Measurements from ENCODE around the gene TOP2A.
A peak's percentile ranks its signal among the peaks of the same experiment; 100 is the strongest.
"Not testable (repeated sequence)": the region's sequence is repeated elsewhere in the genome, so short reads cannot be mapped to it uniquely, and the experiment has no call there.

TOP2A gene

GRCh38 chr17:40372644-40373043 lies 45.1 kb downstream of the TOP2A start:
- not testable (repeated sequence) for H3K9ac ChIP-seq (ENCODE audit: low read length); H3K27ac ChIP-seq (ENCODE audit: low read depth, low read length)

GRCh38 chr17:40372031-40372430 lies 45.7 kb downstream of the TOP2A start:
- H3K9me3 ChIP-seq (ENCODE audit: control insufficient read depth, insufficient read depth, low read depth, low read length), result no peaks in the 10 kb centered on the region
- no peaks in the 10 kb centered on the region for H3K27me3 ChIP-seq (ENCODE audit: control insufficient read depth, insufficient read depth, low read length)
- H3K4me1 ChIP-seq (ENCODE audit: control insufficient read depth, insufficient read depth, low read length), result no peaks in the 10 kb centered on the region
- no peak overlapping the region for H3K9ac ChIP-seq (ENCODE audit: low read length)
- no peak overlapping the region for H3K4me3 ChIP-seq (ENCODE audit: low read depth, low read length)
- H3K27ac ChIP-seq (ENCODE audit: low read depth, low read length), result no peak overlapping the region
- H3K36me3 ChIP-seq (ENCODE audit: control insufficient read depth, insufficient read depth, low read length), result no peaks in the 10 kb centered on the region

More at GRCh38 chr17:40372644-40373043, 45.1 kb downstream of the TOP2A start:
- not testable (repeated sequence) for H3K27me3 ChIP-seq (ENCODE audit: control insufficient read depth, insufficient read depth, low read length); H3K9me3 ChIP-seq (ENCODE audit: control insufficient read depth, insufficient read depth, low read depth, low read length); H3K36me3 ChIP-seq (ENCODE audit: control insufficient read depth, insufficient read depth, low read length); H3K4me1 ChIP-seq (ENCODE audit: control insufficient read depth, insufficient read depth, low read length); H3K4me3 ChIP-seq (ENCODE audit: low read depth, low read length)

GRCh38 chr17:40371261-40371929 lies 46.3 kb downstream of the TOP2A start:
- no peak overlapping the region for H3K4me3 ChIP-seq (ENCODE audit: low read depth, low read length)
- H3K4me1 ChIP-seq (ENCODE audit: control insufficient read depth, insufficient read depth, low read length), result no peaks in the 10 kb centered on the region
- no peaks in the 10 kb centered on the region for H3K9me3 ChIP-seq (ENCODE audit: control insufficient read depth, insufficient read depth, low read depth, low read length)
- H3K27ac ChIP-seq (ENCODE audit: low read depth, low read length), result no peak overlapping the region
- H3K36me3 ChIP-seq (ENCODE audit: control insufficient read depth, insufficient read depth, low read length), result no peaks in the 10 kb centered on the region
- no peaks in the 10 kb centered on the region for H3K27me3 ChIP-seq (ENCODE audit: control insufficient read depth, insufficient read depth, low read length)
- H3K9ac ChIP-seq (ENCODE audit: low read length), result no peak overlapping the region

- Histone ChIP-seq H3K4me1 (ENCODE audit: control insufficient read depth, insufficient read depth, low read length) (peaks cover 2% of the 10 kb centered on the region; the same call in 1 of the 2 replicates), H3K9ac (ENCODE audit: low read length) (no peak overlapping the region), H3K27me3 (ENCODE audit: control insufficient read depth, insufficient read depth, low read length) (peaks cover 1% of the 10 kb centered on the region; the same call in 1 of the 2 replicates), H3K36me3 (ENCODE audit: control insufficient read depth, insufficient read depth, low read length) (no peaks in the 10 kb centered on the region), H3K4me3 (ENCODE audit: low read depth, low read length) (no peak overlapping the region), H3K9me3 (ENCODE audit: control insufficient read depth, insufficient read depth, low read depth, low read length) (no peaks in the 10 kb centered on the region), H3K27ac (ENCODE audit: low read depth, low read length) (no peak overlapping the region)
Observed at GRCh38 chr17:40369923-40370322, 47.8 kb downstream of the TOP2A start.

GRCh38 chr17:40367728-40368127 lies 50.0 kb downstream of the TOP2A start:
- not testable (repeated sequence) for H3K27ac ChIP-seq (ENCODE audit: low read depth, low read length); H3K9me3 ChIP-seq (ENCODE audit: control insufficient read depth, insufficient read depth, low read depth, low read length); H3K9ac ChIP-seq (ENCODE audit: low read length); H3K36me3 ChIP-seq (ENCODE audit: control insufficient read depth, insufficient read depth, low read length); H3K4me3 ChIP-seq (ENCODE audit: low read depth, low read length)
- Histone ChIP-seq H3K4me1 (ENCODE audit: control insufficient read depth, insufficient read depth, low read length) (peaks cover 16% of the 10 kb centered on the region), H3K27me3 (ENCODE audit: control insufficient read depth, insufficient read depth, low read length) (peaks cover 22% of the 10 kb centered on the region)

GRCh38 chr17:40366861-40367518 lies 50.7 kb downstream of the TOP2A start:
- Histone ChIP-seq H3K9me3 (ENCODE audit: control insufficient read depth, insufficient read depth, low read depth, low read length) (no peaks in the 10 kb centered on the region), H3K27ac (ENCODE audit: low read depth, low read length) (no peak overlapping the region), H3K36me3 (ENCODE audit: control insufficient read depth, insufficient read depth, low read length) (no peaks in the 10 kb centered on the region), H3K4me3 (ENCODE audit: low read depth, low read length) (no peak overlapping the region), H3K4me1 (ENCODE audit: control insufficient read depth, insufficient read depth, low read length) (peaks cover 21% of the 10 kb centered on the region), H3K9ac (ENCODE audit: low read length) (no peak overlapping the region), H3K27me3 (ENCODE audit: control insufficient read depth, insufficient read depth, low read length) (peaks cover 30% of the 10 kb centered on the region)

GRCh38 chr17:40366076-40366860 lies 51.4 kb downstream of the TOP2A start:
- Histone ChIP-seq H3K36me3 (ENCODE audit: control insufficient read depth, insufficient read depth, low read length) (no peaks in the 10 kb centered on the region), H3K4me1 (ENCODE audit: control insufficient read depth, insufficient read depth, low read length) (peaks cover 26% of the 10 kb centered on the region), H3K9me3 (ENCODE audit: control insufficient read depth, insufficient read depth, low read depth, low read length) (no peaks in the 10 kb centered on the region), H3K27ac (ENCODE audit: low read depth, low read length) (no peak overlapping the region), H3K4me3 (ENCODE audit: low read depth, low read length) (no peak overlapping the region), H3K9ac (ENCODE audit: low read length) (no peak overlapping the region), H3K27me3 (ENCODE audit: control insufficient read depth, insufficient read depth, low read length) (peaks cover 36% of the 10 kb centered on the region)

GRCh38 chr17:40364906-40365305 lies 52.8 kb downstream of the TOP2A start:
- no peaks in the 10 kb centered on the region for H3K36me3 ChIP-seq (ENCODE audit: control insufficient read depth, insufficient read depth, low read length)
- H3K4me3 ChIP-seq (ENCODE audit: low read depth, low read length), result no peak overlapping the region
- H3K9me3 ChIP-seq (ENCODE audit: control insufficient read depth, insufficient read depth, low read depth, low read length), result no peaks in the 10 kb centered on the region
- peaks cover 48% of the 10 kb centered on the region for H3K27me3 ChIP-seq (ENCODE audit: control insufficient read depth, insufficient read depth, low read length)
- H3K4me1 ChIP-seq (ENCODE audit: control insufficient read depth, insufficient read depth, low read length), result peaks cover 31% of the 10 kb centered on the region
- H3K9ac ChIP-seq (ENCODE audit: low read length), result no peak overlapping the region
- no peak overlapping the region for H3K27ac ChIP-seq (ENCODE audit: low read depth, low read length)

- Histone ChIP-seq H3K9me3 (ENCODE audit: control insufficient read depth, insufficient read depth, low read depth, low read length) (no peaks in the 10 kb centered on the region), H3K9ac (ENCODE audit: low read length) (peak within 1 kb of the TSS; percentile 17), H3K36me3 (ENCODE audit: control insufficient read depth, insufficient read depth, low read length) (no peaks in the 10 kb centered on the region), H3K4me1 (ENCODE audit: control insufficient read depth, insufficient read depth, low read length) (peaks cover 31% of the 10 kb centered on the region), H3K27ac (ENCODE audit: low read depth, low read length) (no peak within 1 kb of the TSS), H3K27me3 (ENCODE audit: control insufficient read depth, insufficient read depth, low read length) (peaks cover 51% of the 10 kb centered on the region), H3K4me3 (ENCODE audit: low read depth, low read length) (peak within 1 kb of the TSS; percentile 78)
Observed at GRCh38 chr17:40364121-40364861, 53.4 kb downstream of the TOP2A start, which contains the start of gene GJD3. GJD3 (minus strand) TSS chr17:40364737; CDS start chr17:40363815, 922 bp downstream.

GRCh38 chr17:40363111-40363827 lies 54.4 kb downstream of the TOP2A start:
- peak overlapping the region; percentile 17 for H3K9ac ChIP-seq (ENCODE audit: low read length)
- H3K36me3 ChIP-seq (ENCODE audit: control insufficient read depth, insufficient read depth, low read length), result no peaks in the 10 kb centered on the region
- peaks cover 31% of the 10 kb centered on the region for H3K4me1 ChIP-seq (ENCODE audit: control insufficient read depth, insufficient read depth, low read length)
- peak overlapping the region; percentile 78 for H3K4me3 ChIP-seq (ENCODE audit: low read depth, low read length)
- H3K27ac ChIP-seq (ENCODE audit: low read depth, low read length), result no peak overlapping the region
- H3K27me3 ChIP-seq (ENCODE audit: control insufficient read depth, insufficient read depth, low read length), result peaks cover 51% of the 10 kb centered on the region
- no peaks in the 10 kb centered on the region for H3K9me3 ChIP-seq (ENCODE audit: control insufficient read depth, insufficient read depth, low read depth, low read length)

All from HUES6 (cell line).